Measurements from ENCODE around the gene BMPR1A.

BMPR1A gene

DNA sequence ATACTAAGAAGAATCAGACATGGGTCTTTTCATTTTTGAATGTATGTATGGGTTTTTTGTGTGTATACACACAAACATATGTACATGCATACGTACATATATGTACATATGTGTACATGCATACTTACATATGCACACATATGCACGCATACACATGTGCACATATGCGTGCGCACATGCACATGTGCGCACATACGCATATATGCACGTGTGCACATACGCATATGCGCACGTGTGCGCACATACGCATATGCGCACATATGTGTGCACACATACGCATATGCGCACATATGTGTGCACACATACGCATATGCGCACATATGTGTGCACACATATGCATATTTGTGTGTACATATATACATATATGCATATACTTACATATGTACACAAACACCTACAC, 4.9 kb upstream of the BMPR1A start:
- H3K9ac ChIP-seq (ENCODE audit: low read depth, low read length, poor library complexity, severe bottlenecking): no peak overlapping the region
- H3F3A ChIP-seq (ENCODE audit: low read depth): no peaks in the 10 kb centered on the region
- TF ChIP-seq CTCF (conservative IDR thresholded peaks at IDR 0.05; ENCODE audit: low read length): no peak
- TF ChIP-seq EZH2phosphoT487 (IDR thresholded peaks at IDR 0.05; ENCODE audit: borderline replicate concordance): no peak
- no peaks in the 10 kb centered on the region for H3K4me1 ChIP-seq (ENCODE audit: insufficient read depth, low read length, poor library complexity, severe bottlenecking)
- peaks cover 3% of the 10 kb centered on the region for H4K20me1 ChIP-seq (ENCODE audit: insufficient read depth, low read length, poor library complexity, severe bottlenecking)
- H3K9me2 ChIP-seq (replicated peaks; ENCODE audit: low read depth, low read length): no peaks in the 10 kb centered on the region
- no peaks in the 10 kb centered on the region for H3K36me3 ChIP-seq (ENCODE audit: insufficient read depth, low read length)
- H2AFZ ChIP-seq (ENCODE audit: low read length): no peak overlapping the region
- no peaks in the 10 kb centered on the region for H3K9me3 ChIP-seq (ENCODE audit: insufficient read depth, low read depth, low read length)
- peaks cover 68% of the 10 kb centered on the region for H3K27me3 ChIP-seq (ENCODE audit: insufficient read depth, low read length, poor library complexity, severe bottlenecking)
- H3K4me2 ChIP-seq (ENCODE audit: low read depth, low read length, poor library complexity, severe bottlenecking): no peak overlapping the region
- no peak overlapping the region for H3K4me3 ChIP-seq (ENCODE audit: low read length, poor library complexity, severe bottlenecking)
- H3K79me2 ChIP-seq (ENCODE audit: insufficient read depth, low read length): no peaks in the 10 kb centered on the region

DNA sequence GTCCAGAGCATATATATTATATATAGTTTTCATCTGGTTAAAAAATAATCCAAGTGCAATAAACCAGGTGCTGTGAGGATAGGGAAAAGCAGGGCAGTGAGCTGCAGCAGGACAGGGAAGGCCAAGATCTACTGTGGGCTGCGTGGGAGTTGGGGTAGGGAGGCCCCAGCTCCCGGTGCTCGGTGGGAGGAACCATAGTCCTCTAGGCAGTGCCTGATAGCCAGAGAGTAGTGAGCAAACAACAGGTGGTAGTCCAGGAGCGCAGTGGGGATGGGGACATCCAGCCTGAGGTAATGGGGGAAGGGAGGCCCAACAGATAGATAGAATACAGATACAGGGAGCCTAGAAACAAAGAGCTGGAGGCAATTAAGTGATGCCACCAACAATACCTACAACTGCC, 4.1 kb upstream of the BMPR1A start:
- H3K4me3 ChIP-seq (ENCODE audit: low read length, poor library complexity, severe bottlenecking): no peak overlapping the region
- no peak overlapping the region for H3K4me2 ChIP-seq (ENCODE audit: low read depth, low read length, poor library complexity, severe bottlenecking)
- peaks cover 3% of the 10 kb centered on the region for H4K20me1 ChIP-seq (ENCODE audit: insufficient read depth, low read length, poor library complexity, severe bottlenecking)
- H3K9me3 ChIP-seq (ENCODE audit: insufficient read depth, low read depth, low read length): no peaks in the 10 kb centered on the region
- no peaks in the 10 kb centered on the region for H3K36me3 ChIP-seq (ENCODE audit: insufficient read depth, low read length)
- no peak for TF ChIP-seq EZH2phosphoT487 (IDR thresholded peaks at IDR 0.05; ENCODE audit: borderline replicate concordance)
- no peak for TF ChIP-seq CTCF (conservative IDR thresholded peaks at IDR 0.05; ENCODE audit: low read length)
- H3K27me3 ChIP-seq (ENCODE audit: insufficient read depth, low read length, poor library complexity, severe bottlenecking): peaks cover 63% of the 10 kb centered on the region
- H3K4me1 ChIP-seq (ENCODE audit: insufficient read depth, low read length, poor library complexity, severe bottlenecking): no peaks in the 10 kb centered on the region
- no peaks in the 10 kb centered on the region for H3F3A ChIP-seq (ENCODE audit: low read depth)
- H3K9me2 ChIP-seq (replicated peaks; ENCODE audit: low read depth, low read length): no peaks in the 10 kb centered on the region
- H2AFZ ChIP-seq (ENCODE audit: low read length): no peak overlapping the region
- no peaks in the 10 kb centered on the region for H3K79me2 ChIP-seq (ENCODE audit: insufficient read depth, low read length)
- H3K9ac ChIP-seq (ENCODE audit: low read depth, low read length, poor library complexity, severe bottlenecking): no peak overlapping the region

GRCh38 chr10:86753051-86753450, 3.4 kb upstream of the BMPR1A start:
- H3F3A ChIP-seq (ENCODE audit: low read depth): no peaks in the 10 kb centered on the region
- no peak overlapping the region for H3K9ac ChIP-seq (ENCODE audit: low read depth, low read length, poor library complexity, severe bottlenecking)
- H2AFZ ChIP-seq (ENCODE audit: low read length): no peak overlapping the region
- no peak overlapping the region for H3K4me2 ChIP-seq (ENCODE audit: low read depth, low read length, poor library complexity, severe bottlenecking)
- H3K27me3 ChIP-seq (ENCODE audit: insufficient read depth, low read length, poor library complexity, severe bottlenecking): peaks cover 66% of the 10 kb centered on the region
- peaks cover 3% of the 10 kb centered on the region for H4K20me1 ChIP-seq (ENCODE audit: insufficient read depth, low read length, poor library complexity, severe bottlenecking)
- no peaks in the 10 kb centered on the region for H3K36me3 ChIP-seq (ENCODE audit: insufficient read depth, low read length)
- H3K9me2 ChIP-seq (replicated peaks; ENCODE audit: low read depth, low read length): no peaks in the 10 kb centered on the region
- H3K9me3 ChIP-seq (ENCODE audit: insufficient read depth, low read depth, low read length): no peaks in the 10 kb centered on the region
- no peak overlapping the region for H3K4me3 ChIP-seq (ENCODE audit: low read length, poor library complexity, severe bottlenecking)
- TF ChIP-seq CTCF (conservative IDR thresholded peaks at IDR 0.05; ENCODE audit: low read length) (no peak), EZH2phosphoT487 (IDR thresholded peaks at IDR 0.05; ENCODE audit: borderline replicate concordance) (no peak)
- H3K79me2 ChIP-seq (ENCODE audit: insufficient read depth, low read length): no peaks in the 10 kb centered on the region
- H3K4me1 ChIP-seq (ENCODE audit: insufficient read depth, low read length, poor library complexity, severe bottlenecking): no peaks in the 10 kb centered on the region

Measured in Loucy (cell line).